Vagina (tissue), 2 donors: Measurements from ENCODE around the gene ENPP6. TPM values are rescaled to one million over a fixed set of nuclear protein-coding genes. Genes with fewer than 3 reads are reported as not detected.

Experiments
- DNase-seq, 2 donors: peaks; one replicate each; pipeline ENCODE4 v3.0.0-alpha.2; 2017; ENCODE audit errors: extremely low spot score in 2 of 2
- H3K27ac ChIP-seq: fragments of 200-600 bp; sonication (generic); one replicate; pipeline ENCODE4 v1.5.1; 2019
- H3K27me3 ChIP-seq: fragments of 200-600 bp; sonication (generic); one replicate; pipeline ENCODE4 v1.5.1; 2019
- H3K36me3 ChIP-seq, 2 donors: fragments of 200-600 bp; sonication (generic); one replicate each; pipeline ENCODE4 v1.5.1; 2017 to 2019
- H3K4me1 ChIP-seq: fragments of 200-600 bp; sonication (generic); one replicate; pipeline ENCODE4 v1.5.1; 2019
- H3K4me3 ChIP-seq, 2 donors: fragments of 200-600 bp; sonication (generic); 1 replicate in 1 of 2; 2 replicates in 1 of 2; pipeline ENCODE4 v1.5.1; 2016 to 2019
- H3K9me3 ChIP-seq: fragments of 200-600 bp; sonication (generic); one replicate; pipeline ENCODE4 v1.5.1; 2019
- CTCF ChIP-seq, 3 experiments: fragments of 450-650 bp in 2 of 3; fragments of 200-600 bp in 1 of 3; sonication (generic) in 1 of 3; IDR thresholded peaks; one replicate each; pipeline ENCODE4 v1.5.1; 2017 to 2019; ENCODE audit warnings: antibody characterized with exemption in 3 of 3, mild to moderate bottlenecking in 2 of 3, moderate library complexity in 2 of 3
- POLR2A ChIP-seq, 2 donors: fragments of 450-650 bp; IDR thresholded peaks; one replicate each; pipeline ENCODE4 v1.6.1; 2017; ENCODE audit warnings: antibody characterized with exemption in 2 of 2, mild to moderate bottlenecking in 2 of 2, moderate library complexity in 2 of 2
- POLR2AphosphoS5 ChIP-seq, 2 donors: sonication (generic); formaldehyde crosslinking; IDR thresholded peaks; one replicate each; pipeline ENCODE4 v1.9.0; 2017; ENCODE audit warnings: antibody characterized with exemption in 2 of 2, mild to moderate bottlenecking in 2 of 2, low read depth in 1 of 2; ENCODE audit not compliant: insufficient read depth in 1 of 2
- intact Hi-C: fragments of 100-400 bp; cut with DNase I; formaldehyde crosslinking; loops from one replicate; pipeline ENCODE4 v1.15.1; 2023
- total RNA-seq: library from RNA; depleted of rRNA; stranded (reverse); fragments of >200 nt; gene quantifications from one replicate; pipeline ENCODE4 v1.2.3, GENCODE V29; 2016

ENPP6 gene
- total RNA-seq, 1 donor from 2014 or later, result 0.98 TPM

DNA sequence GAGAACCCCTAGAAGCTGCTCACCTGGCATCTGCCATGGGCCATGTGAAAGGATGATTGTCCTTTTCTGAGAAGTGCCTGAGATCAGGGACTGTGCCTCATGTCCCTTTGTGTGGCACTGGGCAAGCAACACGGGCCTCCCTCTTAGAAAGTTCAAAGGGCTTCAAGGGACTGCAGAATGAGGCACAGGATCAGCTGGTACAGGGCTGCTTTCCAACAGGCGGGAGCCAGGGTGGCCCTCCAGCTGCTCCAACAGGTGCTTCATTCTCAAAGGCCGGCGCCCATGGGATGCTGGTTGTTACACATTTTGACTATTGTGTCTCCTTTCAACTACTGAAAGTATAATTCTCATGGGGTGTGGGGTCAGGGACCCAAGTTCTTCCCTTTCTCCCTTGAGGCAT lies 114.7 kb downstream of the ENPP6 start:
- no peak overlapping the region for H3K27ac ChIP-seq
- no peak overlapping the region for H3K4me3 ChIP-seq
- TF ChIP-seq POLR2AphosphoS5 (IDR thresholded peaks at IDR 0.05; ENCODE audit: insufficient read depth in 1 of 2, low read depth in 1 of 2) (no peak), POLR2A (IDR thresholded peaks at IDR 0.05) (no peak), CTCF (IDR thresholded peaks at IDR 0.05) (no peak)
- peak in 1 of 2 donors; percentile 82 for DNase-seq
- no peaks in the 10 kb centered on the region for H3K27me3 ChIP-seq
- H3K9me3 ChIP-seq, result no peaks in the 10 kb centered on the region
- intact Hi-C loops, result loop anchor here (10.0 kb wide), 1 partner anchor 52 kb away; no protein-coding TSS in a partner anchor
- H3K36me3 ChIP-seq, result no peaks in the 10 kb centered on the region
- no peaks in the 10 kb centered on the region for H3K4me1 ChIP-seq

DNA sequence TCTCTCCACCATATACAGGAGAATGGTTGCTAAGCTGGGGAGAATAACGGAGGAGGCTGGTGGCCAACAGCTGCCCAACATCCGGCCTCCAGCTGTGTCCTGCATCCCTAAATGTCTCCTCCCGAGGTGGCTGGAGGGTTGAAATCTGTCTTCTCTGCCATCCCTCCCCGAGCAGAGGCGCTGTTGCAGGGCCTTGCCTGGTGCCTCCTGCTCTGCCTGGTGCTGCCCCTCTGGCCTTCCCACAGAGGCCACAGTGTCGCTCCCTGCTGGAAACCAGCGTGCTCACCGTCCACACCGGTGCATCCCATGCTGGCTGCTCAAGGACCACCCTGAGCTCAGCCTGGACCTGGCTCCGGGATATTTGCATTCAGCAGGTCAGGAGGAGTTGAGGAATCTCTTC lies 115.2 kb downstream of the ENPP6 start:
- no peaks in the 10 kb centered on the region for H3K4me1 ChIP-seq
- intact Hi-C loops, result loop anchor here (10.0 kb wide), 1 partner anchor 52 kb away; no protein-coding TSS in a partner anchor
- TF ChIP-seq CTCF (IDR thresholded peaks at IDR 0.05), result no peak
- TF ChIP-seq POLR2A (IDR thresholded peaks at IDR 0.05), result no peak
- TF ChIP-seq POLR2AphosphoS5 (IDR thresholded peaks at IDR 0.05; ENCODE audit: insufficient read depth in 1 of 2, low read depth in 1 of 2), result no peak
- no peaks in the 10 kb centered on the region for H3K36me3 ChIP-seq
- no peaks in the 10 kb centered on the region for H3K9me3 ChIP-seq
- no peak overlapping the region for H3K4me3 ChIP-seq
- DNase-seq, result no peak
- H3K27me3 ChIP-seq, result no peaks in the 10 kb centered on the region
- no peak overlapping the region for H3K27ac ChIP-seq

GRCh38 chr4:184101711-184102110 lies 116.0 kb downstream of the ENPP6 start:
- TF ChIP-seq POLR2A (IDR thresholded peaks at IDR 0.05) (no peak), CTCF (IDR thresholded peaks at IDR 0.05) (no peak), POLR2AphosphoS5 (IDR thresholded peaks at IDR 0.05; ENCODE audit: insufficient read depth in 1 of 2, low read depth in 1 of 2) (no peak)
- peaks cover 5% of the 10 kb centered on the region for H3K4me1 ChIP-seq
- no peak overlapping the region for H3K27ac ChIP-seq
- no peaks in the 10 kb centered on the region for H3K9me3 ChIP-seq
- intact Hi-C loops, result loop anchor here (10.0 kb wide), 1 partner anchor 53 kb away; no protein-coding TSS in a partner anchor
- DNase-seq, result no peak
- H3K36me3 ChIP-seq, result no peaks in the 10 kb centered on the region
- H3K4me3 ChIP-seq, result no peak overlapping the region
- no peaks in the 10 kb centered on the region for H3K27me3 ChIP-seq

GRCh38 chr4:184100297-184100885 lies 117.3 kb downstream of the ENPP6 start:
- Histone ChIP-seq H3K9me3 (no peaks in the 10 kb centered on the region), H3K27me3 (no peaks in the 10 kb centered on the region), H3K4me1 (peaks cover 8% of the 10 kb centered on the region), H3K36me3 (no peaks in the 10 kb centered on the region), H3K4me3 (no peak overlapping the region), H3K27ac (no peak overlapping the region)
- no peak for DNase-seq
- no peak for TF ChIP-seq CTCF (IDR thresholded peaks at IDR 0.05)
- TF ChIP-seq POLR2A (IDR thresholded peaks at IDR 0.05), result no peak
- TF ChIP-seq POLR2AphosphoS5 (IDR thresholded peaks at IDR 0.05; ENCODE audit: insufficient read depth in 1 of 2, low read depth in 1 of 2), result no peak
- intact Hi-C loops, result loop anchor here (10.0 kb wide), 1 partner anchor 54 kb away; no protein-coding TSS in a partner anchor

DNA sequence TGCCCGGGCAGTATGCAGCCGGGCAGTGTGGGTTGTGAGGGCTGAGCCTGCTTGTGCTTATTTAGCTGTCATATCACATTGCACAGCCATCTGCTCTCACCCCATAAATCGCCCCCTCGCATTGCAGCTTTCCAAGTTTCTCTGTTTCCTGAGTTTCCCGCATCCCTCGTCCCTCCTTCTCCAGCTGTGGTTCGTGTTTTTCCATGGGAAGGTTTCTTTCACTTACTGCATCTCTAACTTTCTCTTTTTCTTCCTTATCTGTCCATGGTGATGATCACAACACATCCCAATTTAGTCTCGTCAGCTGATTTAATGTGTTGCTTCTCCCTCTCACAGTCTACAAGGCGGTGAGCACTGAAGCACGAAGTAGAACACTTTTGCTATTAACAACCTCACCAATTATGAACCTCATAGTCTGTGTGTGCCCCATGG lies 118.1 kb downstream of the ENPP6 start:
- DNase-seq, result no peak
- intact Hi-C loops, result no loop called here
- H3K36me3 ChIP-seq, result no peaks in the 10 kb centered on the region
- H3K4me3 ChIP-seq, result no peak overlapping the region
- no peaks in the 10 kb centered on the region for H3K27me3 ChIP-seq
- peaks cover 8% of the 10 kb centered on the region for H3K4me1 ChIP-seq
- no peaks in the 10 kb centered on the region for H3K9me3 ChIP-seq
- H3K27ac ChIP-seq, result no peak overlapping the region
- TF ChIP-seq POLR2AphosphoS5 (IDR thresholded peaks at IDR 0.05; ENCODE audit: insufficient read depth in 1 of 2, low read depth in 1 of 2) (no peak), POLR2A (IDR thresholded peaks at IDR 0.05) (no peak), CTCF (IDR thresholded peaks at IDR 0.05) (no peak)
